HG03159 (cell line): ENCODE measurements around the gene TUBB4A.
"Not testable (repeated sequence)": the region's sequence is repeated elsewhere in the genome, so short reads cannot be mapped to it uniquely, and the experiment has no call there.

ENCODE experiments used
- ATAC-seq: cut with Tn5 transposase; IDR thresholded peaks from one replicate; pipeline ENCODE4 v1.9.1; 2021; ENCODE audit warnings: mild to moderate bottlenecking, moderate library complexity; ENCODE audit not compliant: unreplicated experiment

Gene TUBB4A

GRCh38 chr19:6501740-6502648 lies at the start of gene TUBB4A:
TUBB4A (minus strand) TSS chr19:6502309; CDS start chr19:6502212, 97 bp downstream.
- no peak for ATAC-seq

GRCh38 chr19:6551091-6551490 lies 49.0 kb upstream of the TUBB4A start:
- ATAC-seq, result no peak

- ATAC-seq, result not testable (repeated sequence)
Observed at GRCh38 chr19:6550679-6551078, 48.6 kb upstream of the TUBB4A start.

DNA sequence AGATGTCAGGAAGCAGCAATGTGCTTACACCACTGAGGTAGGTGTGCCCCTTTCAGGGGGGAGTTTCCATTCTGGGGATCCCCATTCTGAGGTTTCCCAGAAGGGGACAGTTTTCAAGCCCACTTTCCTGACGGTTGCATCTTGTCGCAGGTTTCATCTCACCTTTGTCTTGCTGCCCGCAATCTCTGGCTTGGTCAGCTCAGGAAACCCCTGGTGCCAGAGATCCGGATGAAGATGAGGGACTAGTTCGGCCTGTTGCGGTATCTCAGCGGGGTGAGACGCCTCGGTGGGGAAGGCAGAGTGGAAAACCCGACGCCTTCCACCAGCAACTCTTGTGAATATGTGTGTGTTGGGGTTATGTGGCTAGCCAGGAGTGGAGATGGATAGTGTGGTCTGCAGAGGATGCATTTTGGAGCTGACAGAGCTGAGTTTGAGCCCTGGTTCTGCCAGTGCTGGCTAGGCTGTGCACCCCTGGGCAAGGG lies 41.8 kb upstream of the TUBB4A start:
- no peak for ATAC-seq

DNA sequence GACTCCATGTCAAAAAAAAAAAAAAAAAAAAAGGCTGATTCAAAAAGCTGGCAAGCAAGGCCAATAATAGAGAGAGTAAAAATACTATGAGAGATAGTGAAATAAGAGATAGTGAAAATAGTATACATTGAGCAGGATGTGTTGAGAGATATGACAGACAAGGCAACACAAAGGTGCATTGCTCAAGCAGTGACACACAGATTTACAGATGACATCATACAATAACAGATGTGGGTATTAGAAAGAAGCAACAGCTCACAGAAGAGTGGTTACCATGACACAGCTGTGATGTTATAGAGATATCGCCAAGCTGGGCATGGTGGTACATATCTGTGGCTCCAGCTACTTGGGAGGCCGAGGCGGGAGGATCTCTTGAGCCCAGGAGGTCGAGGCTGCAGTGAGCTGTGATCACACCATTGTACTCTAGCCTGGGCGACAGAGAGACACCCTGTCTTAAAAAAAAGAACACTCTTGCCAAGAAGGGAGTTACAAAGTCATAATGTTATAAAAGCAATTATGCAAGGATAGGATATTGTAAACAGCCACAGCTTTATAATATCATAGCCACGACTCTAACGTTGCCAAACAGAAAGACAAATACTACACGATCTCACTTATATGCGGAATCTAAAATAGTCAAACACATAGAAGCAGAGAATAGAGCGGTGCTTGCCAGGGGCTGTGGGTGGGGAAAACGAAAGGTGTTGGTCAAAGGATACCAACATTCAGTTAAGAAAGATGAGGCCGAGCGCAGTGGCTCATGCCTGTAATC lies 39.0 kb upstream of the TUBB4A start:
- no peak for ATAC-seq

DNA sequence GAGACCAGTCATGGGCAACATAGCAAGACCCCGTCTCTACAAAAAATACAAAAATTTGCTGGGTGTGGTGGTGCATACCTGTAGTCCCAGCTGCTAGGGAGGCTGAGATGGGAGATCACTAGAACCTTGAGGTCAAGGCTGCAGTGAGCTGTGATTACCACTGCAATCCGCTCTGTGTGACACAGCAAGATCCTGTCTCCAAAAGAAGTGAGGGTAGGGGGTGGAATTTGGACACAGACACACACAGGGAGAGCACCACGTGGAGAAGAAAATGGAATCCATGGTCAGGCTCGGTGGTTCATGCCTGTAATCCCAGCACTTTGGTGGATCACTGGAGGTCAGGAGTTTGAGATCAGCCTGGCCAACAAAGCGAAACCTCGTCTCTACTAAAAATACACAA lies 37.4 kb upstream of the TUBB4A start:
- no peak for ATAC-seq

DNA sequence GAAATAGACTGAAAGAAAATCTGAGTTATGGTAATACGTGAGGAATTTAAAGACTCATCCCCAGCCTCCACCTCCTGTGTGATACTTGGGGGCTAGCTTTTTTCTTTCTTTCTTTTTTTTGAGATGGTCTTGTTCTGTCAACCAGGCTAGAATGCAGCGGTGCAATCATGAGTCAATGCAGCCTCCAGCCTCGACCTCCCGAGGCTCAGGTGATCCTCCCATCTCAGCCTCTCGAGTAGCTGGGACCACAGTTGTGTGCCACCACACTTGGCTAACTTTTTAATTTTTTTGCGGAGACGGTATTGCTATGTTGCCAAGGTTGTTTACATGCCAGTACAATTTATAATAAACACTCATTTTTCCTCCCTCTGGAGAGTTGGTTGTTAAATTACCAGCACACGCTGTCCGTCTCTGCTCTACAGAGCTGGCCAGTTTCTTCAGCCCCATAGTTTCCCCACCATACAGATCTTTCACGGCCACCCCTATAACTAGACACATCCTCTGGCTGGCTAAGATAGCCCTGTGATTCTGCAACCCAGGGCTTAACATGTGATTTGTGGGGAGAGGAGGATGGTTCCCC lies 33.5 kb upstream of the TUBB4A start:
- no peak for ATAC-seq

GRCh38 chr19:6534451-6535093 lies 32.5 kb upstream of the TUBB4A start:
- ATAC-seq, result no peak

GRCh38 chr19:6533746-6534418 lies 31.8 kb upstream of the TUBB4A start:
- no peak for ATAC-seq

- no peak for ATAC-seq
Observed at GRCh38 chr19:6533000-6533328, 30.9 kb upstream of the TUBB4A start.

DNA sequence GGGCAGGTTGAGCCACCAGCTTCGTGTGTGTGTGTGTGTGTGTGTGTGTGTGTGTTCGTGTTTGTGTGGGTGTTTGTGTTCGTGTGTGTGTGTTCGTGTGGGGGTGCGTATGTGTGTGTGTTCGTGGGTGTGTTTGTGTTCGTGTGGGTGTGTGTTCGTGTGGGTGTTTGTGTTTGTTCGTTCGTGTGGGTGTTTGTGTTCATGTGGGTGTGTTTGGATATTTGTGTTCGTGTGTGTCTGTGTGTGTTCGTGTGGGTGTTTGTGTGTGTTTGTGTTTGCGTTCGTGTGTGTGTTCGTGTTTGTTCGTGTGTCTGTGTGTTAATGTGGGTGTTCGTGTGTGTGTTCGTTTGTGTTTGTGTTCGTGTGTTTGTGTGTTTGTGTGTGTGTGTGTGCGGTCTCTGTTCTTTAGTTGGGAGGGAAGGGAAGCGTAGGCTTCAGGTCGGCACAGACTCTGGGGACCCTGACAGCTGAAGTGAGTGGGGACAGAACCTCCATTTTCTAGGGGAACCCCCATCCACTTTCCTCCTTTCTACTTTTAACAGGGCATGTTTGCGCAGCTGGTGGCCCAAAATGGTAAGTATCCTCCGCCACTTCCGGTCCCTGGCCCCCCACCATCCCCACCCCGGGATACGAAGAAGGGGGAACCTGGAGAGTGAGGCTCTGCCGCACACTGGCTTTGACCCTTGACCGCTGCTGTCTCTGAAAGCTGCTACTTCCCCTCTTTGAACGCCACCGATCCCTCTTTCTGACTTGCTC lies 30.3 kb upstream of the TUBB4A start:
- ATAC-seq, result no peak

- ATAC-seq, result no peak
Observed at GRCh38 chr19:6531956-6532243, 29.8 kb upstream of the TUBB4A start.

GRCh38 chr19:6531163-6531955 lies 29.2 kb upstream of the TUBB4A start:
- no peak for ATAC-seq

GRCh38 chr19:6530386-6531162 lies 28.5 kb upstream of the TUBB4A start, which contains the start of gene TNFSF9:
TNFSF9 (plus strand) TSS chr19:6531026; CDS start chr19:6531037, 11 bp downstream.
- ATAC-seq, result no peak

DNA sequence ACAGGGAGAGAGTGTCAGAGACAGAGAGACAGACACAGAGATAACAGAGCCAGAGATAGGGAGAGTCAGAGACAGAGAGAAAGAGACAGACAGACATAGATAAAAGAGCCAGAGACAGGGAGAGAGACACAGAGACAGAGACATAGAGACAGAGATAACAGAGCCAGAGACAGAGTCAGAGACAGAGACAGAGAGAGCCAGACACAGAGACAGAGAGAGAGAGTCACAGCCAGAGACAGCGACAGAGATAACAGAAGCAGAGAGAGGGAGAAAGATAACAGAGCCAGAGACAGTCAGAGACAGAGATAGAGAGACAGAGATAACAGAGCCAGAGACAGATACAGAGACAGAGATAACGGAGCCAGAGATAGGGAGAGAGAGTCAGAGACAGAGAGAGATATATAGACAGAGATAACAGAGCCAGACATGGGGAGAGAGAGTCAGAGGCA lies 27.9 kb upstream of the TUBB4A start:
- no peak for ATAC-seq

DNA sequence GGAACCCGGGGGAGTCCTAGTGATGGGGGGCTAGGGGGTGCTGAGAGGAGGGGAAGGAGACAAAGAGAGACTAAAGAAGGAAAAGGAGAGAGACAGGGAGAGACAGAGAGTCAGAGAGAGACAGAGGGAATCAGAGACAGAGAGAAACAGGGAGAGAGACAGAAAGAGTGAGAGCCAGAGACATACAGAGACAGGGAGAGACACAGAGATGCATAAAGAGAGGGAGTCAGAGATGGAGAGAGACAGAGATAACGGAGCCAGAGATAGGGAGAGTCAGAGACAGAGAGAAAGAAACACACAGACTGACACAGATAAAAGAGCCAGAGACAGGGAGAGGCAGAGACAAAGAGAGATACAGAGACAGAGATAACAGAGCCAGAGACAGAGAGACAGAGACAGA lies 27.2 kb upstream of the TUBB4A start:
- no peak for ATAC-seq

DNA sequence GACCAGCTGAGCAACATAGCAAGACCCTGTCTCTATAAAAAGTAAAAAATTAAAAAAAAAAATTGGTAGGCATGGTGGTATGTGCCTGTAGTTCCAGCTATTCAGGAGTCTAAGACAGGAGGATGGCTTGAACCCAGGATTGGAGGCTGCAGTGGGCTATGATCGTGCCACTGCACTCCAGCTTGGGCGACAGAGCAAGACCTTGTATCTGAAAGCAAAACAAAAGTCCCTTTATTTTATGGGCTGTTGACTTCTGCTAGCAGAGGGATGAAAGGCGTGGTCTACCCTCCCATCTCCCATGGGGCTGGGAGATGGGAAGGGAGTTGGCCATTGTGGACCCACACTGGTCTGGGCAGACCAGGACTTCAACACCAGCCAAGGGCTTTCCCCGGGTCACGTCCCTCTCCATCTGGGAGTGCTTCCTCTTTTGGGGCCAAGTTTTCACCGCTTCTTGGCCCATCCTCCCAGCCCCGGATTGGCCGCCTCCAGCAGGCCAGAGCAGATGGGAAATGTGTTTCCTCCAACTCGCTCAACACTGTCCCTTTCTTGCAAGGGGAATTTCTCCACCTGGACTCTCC lies 26.5 kb upstream of the TUBB4A start:
- no peak for ATAC-seq
